Measurements from ENCODE around the gene METTL21A. TPM values are rescaled to one million over a fixed set of nuclear protein-coding genes. Genes with fewer than 3 reads are reported as not detected.

The METTL21A gene
- total RNA-seq, 1 donor from 2014 or later, result 12.5 TPM

- Histone ChIP-seq H3K27ac (replicated peaks) (no peak overlapping the region), H3K9me3 (replicated peaks) (no peaks in the 10 kb centered on the region), H3K4me1 (no peaks in the 10 kb centered on the region), H3K27me3 (ENCODE audit: low read depth) (no peaks in the 10 kb centered on the region), H3K36me3 (no peaks in the 10 kb centered on the region), H3K4me3 (no peak overlapping the region)
- intact Hi-C loops (cut with micrococcal nuclease), result no loop called here
- no peak for DNase-seq
- TF ChIP-seq CTCF (IDR thresholded peaks at IDR 0.05; ENCODE audit: borderline replicate concordance), result no peak
These were observed 18.4 kb downstream of the METTL21A start for GRCh38 chr2:207606829-207607228.

- DNase-seq, result no peak
- intact Hi-C loops (cut with micrococcal nuclease), result no loop called here
- TF ChIP-seq CTCF (IDR thresholded peaks at IDR 0.05; ENCODE audit: borderline replicate concordance), result no peak
These were observed 18.8 kb downstream of the METTL21A start for GRCh38 chr2:207606399-207606798.

GRCh38 chr2:207603486-207603885 is 21.7 kb downstream of the METTL21A start:
- H3K4me3 ChIP-seq, result no peak overlapping the region
- H3K4me1 ChIP-seq, result peaks cover 7% of the 10 kb centered on the region
- H3K36me3 ChIP-seq, result no peaks in the 10 kb centered on the region
- H3K27me3 ChIP-seq (ENCODE audit: low read depth), result no peaks in the 10 kb centered on the region
- DNase-seq, result no peak
- TF ChIP-seq CTCF (IDR thresholded peaks at IDR 0.05; ENCODE audit: borderline replicate concordance), result no peak
- H3K9me3 ChIP-seq (replicated peaks), result no peaks in the 10 kb centered on the region
- H3K27ac ChIP-seq (replicated peaks), result no peak overlapping the region
- intact Hi-C loops (cut with micrococcal nuclease), result no loop called here

More at GRCh38 chr2:207606399-207606798, 18.8 kb downstream of the METTL21A start:
- H3K4me3 ChIP-seq, result no peak overlapping the region
- H3K4me1 ChIP-seq, result no peaks in the 10 kb centered on the region
- no peaks in the 10 kb centered on the region for H3K27me3 ChIP-seq (ENCODE audit: low read depth)
- H3K36me3 ChIP-seq, result no peaks in the 10 kb centered on the region
- H3K27ac ChIP-seq (replicated peaks), result no peak overlapping the region
- no peaks in the 10 kb centered on the region for H3K9me3 ChIP-seq (replicated peaks)

- H3K27me3 ChIP-seq (ENCODE audit: low read depth), result no peaks in the 10 kb centered on the region
- H3K9me3 ChIP-seq (replicated peaks), result no peaks in the 10 kb centered on the region
- peaks cover 7% of the 10 kb centered on the region for H3K4me1 ChIP-seq
- peaks cover 9% of the 10 kb centered on the region for H3K36me3 ChIP-seq
- intact Hi-C loops (cut with micrococcal nuclease), result no loop called here
- H3K4me3 ChIP-seq, result no peak overlapping the region
- TF ChIP-seq CTCF (IDR thresholded peaks at IDR 0.05; ENCODE audit: borderline replicate concordance), result no peak
- DNase-seq, result no peak
- H3K27ac ChIP-seq (replicated peaks), result no peak overlapping the region
These were observed 23.4 kb downstream of the METTL21A start for GRCh38 chr2:207601774-207602173.

GRCh38 chr2:207600231-207600630 is 25.0 kb downstream of the METTL21A start:
- no peak for TF ChIP-seq CTCF (IDR thresholded peaks at IDR 0.05; ENCODE audit: borderline replicate concordance)
- H3K36me3 ChIP-seq, result peaks cover 14% of the 10 kb centered on the region
- H3K27me3 ChIP-seq (ENCODE audit: low read depth), result no peaks in the 10 kb centered on the region
- H3K4me3 ChIP-seq, result no peak overlapping the region
- H3K27ac ChIP-seq (replicated peaks), result no peak overlapping the region
- no peaks in the 10 kb centered on the region for H3K9me3 ChIP-seq (replicated peaks)
- intact Hi-C loops (cut with micrococcal nuclease), result no loop called here
- H3K4me1 ChIP-seq, result peaks cover 7% of the 10 kb centered on the region
- DNase-seq, result no peak

- no peak for TF ChIP-seq CTCF (IDR thresholded peaks at IDR 0.05; ENCODE audit: borderline replicate concordance)
- peaks cover 16% of the 10 kb centered on the region for H3K36me3 ChIP-seq
- H3K27ac ChIP-seq (replicated peaks), result no peak overlapping the region
- H3K4me3 ChIP-seq, result no peak overlapping the region
- intact Hi-C loops (cut with micrococcal nuclease), result no loop called here
- H3K27me3 ChIP-seq (ENCODE audit: low read depth), result no peaks in the 10 kb centered on the region
- DNase-seq, result no peak
- H3K9me3 ChIP-seq (replicated peaks), result no peaks in the 10 kb centered on the region
- peaks cover 7% of the 10 kb centered on the region for H3K4me1 ChIP-seq
These were observed 25.6 kb downstream of the METTL21A start for GRCh38 chr2:207599636-207600035.

Measured in left ventricle myocardium inferior (tissue), 1 donor.